ELR (cell line): Measurements from ENCODE around the gene ARHGAP40.
A peak's percentile ranks its signal among the peaks of the same experiment; 100 is the strongest.

Experiments
- DNase-seq: peaks from one replicate; pipeline ENCODE4 v3.0.0-alpha.2; 2015; ENCODE audit warnings: low read depth

The ARHGAP40 gene

DNA sequence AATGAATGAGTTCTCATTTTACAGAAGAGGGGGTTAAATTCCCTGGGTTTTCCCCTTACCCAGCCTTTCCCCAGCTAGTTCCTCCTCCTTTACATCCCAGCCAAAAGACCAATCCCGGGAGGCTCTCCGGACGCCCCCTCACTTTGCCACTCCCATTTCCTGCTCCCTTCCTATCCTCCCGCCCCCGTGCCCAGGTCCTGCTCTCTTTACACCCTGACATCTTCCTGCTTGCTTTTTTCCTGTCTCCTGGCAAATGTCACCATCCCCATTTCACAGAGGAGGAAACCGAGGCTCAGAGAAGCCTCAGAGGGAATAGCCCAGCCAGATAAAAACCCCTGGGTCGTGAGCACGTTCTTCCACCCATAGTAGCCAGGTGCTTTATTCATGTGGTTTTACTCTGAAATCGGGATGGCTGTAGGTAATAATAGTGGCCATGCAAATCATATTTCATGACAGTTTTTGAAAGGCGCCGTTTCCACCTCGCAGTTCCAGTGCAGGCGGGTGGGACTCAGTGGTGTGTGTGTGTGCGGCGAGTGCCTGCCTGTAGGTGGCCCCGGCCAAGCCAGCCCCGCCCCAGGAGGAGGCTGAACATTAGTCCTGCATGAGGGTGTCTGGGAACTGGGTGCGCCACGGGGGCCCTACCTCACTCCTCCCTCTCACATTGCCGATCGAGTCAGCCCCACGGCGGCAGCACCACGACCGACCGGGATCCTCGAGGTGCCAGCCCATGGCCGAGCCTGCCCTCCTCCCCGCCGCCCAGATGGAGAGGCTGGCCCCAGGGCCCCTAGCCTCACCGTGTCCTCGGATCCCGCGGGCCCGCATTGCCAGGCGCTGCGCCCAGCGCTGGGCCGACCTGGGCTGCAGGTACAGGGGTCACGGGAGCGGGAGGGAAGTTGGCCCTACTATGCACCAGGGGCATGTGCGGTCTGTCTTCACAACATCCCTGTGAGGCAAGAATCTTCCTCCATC is at the start of gene ARHGAP40:
Gene ARHGAP40, plus strand, starts transcription at position 594 of the 969 bp plus-strand sequence.
- peak; percentile 68 for DNase-seq

DNA sequence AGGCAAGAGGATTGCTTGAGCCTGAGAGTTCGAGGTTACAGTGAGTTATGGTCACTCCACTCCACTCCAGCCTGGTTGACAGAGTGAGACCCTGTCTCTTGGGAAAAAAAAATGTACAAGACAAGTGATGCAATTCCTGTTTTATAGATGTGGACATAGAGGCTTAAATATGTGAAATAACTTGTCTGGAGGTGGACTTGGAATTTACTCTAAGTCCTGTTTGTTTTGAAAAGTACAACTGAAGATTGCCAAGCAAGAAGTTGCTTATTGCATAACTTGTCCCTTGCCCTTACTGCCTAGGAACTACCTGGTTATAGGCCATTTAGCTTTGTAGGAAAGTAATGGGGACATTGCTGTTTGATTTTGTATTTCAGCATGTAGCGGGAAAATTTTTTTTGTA is 46.6 kb upstream of the ARHGAP40 start:
- DNase-seq = no peak

DNA sequence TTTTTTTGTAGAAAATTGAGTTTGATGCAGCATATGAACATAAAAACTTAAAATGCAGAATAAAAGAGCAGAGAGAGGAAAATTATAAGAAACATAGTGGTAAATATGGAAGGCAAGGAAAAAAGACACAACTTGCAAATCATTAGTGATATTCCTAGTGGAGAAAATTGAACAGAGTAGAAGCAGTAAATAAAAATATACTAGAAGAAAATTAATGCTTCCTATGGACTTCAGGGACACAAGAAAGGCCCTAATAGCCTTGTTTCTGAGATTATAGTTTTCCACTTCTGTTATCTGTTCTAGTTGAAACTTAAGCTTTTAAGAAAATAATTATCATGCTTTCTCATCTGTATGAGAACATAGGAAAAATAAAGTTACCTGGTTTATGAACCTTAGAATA is 46.2 kb upstream of the ARHGAP40 start:
- no peak for DNase-seq

DNA sequence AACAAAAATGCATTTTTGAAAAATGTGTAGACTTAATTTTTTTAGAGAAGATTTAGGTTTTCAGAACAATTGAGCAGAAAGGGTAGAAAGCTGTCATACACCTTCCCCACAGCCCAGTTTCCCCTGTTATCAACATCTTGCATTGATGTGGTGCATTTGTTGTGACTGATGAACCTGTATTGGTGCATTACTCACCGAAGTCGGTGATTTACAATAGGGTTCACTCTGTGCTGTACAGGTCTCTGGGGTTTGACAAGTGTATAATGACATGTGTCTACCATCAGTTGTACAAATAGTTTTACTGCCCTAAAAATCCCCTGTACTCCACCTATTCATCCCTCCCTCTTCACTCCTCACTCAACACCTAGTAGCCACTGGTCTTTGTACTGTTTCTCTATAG is 44.4 kb upstream of the ARHGAP40 start:
- no peak for DNase-seq

DNA sequence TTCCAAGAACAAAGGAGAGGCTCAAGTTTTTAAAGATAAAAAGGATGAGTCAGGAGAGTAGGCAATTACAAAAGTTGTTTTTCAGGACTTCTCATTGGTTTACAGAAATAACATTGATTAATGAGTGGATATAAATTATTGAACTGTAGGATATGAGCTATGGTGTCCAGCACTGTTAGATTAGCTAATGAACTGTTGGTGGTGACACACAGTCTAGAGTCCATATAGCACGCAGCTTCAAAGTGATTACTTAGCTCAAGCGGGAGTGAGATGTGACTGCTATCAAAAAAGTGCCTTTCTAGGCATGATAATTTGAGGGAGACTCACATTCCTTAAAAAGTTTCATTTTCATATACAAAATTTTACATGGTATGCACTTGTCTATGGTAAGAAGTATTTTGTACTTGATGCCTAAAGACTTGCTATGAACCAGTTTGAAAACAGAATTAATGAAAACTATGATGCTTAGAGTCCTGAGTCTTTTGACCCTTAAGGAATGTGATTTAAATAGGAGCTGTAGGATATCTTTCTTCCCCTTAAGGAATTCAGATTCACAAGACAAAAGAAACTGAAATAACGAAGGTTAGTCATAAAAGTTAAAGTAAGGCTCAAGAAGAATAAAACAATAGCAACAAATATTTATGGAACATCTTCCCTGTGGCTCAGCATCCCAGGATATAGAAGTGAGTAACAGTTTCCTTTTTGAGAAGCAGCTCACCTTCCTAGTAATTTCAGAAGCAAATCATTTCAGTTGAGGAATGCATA is 42.8 kb upstream of the ARHGAP40 start:
- DNase-seq = no peak

DNA sequence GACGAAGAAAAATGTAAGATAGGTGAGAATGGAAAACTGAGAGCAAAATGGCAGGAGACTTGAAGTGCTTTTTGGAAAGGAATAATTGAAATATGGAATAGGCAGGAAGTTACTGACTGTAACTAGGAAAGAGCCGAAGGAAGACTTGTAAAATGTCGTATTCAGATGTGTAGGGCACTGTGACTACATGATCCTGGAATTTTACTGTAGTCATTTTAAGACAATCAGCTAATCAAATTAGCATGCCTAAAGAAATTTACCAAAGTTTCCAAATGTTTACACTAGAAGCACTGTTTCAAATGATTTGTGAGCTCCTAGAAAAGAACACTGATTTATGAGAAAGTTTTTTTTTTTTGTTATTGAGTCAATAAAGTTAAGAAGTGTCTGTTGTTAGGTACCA is 41.8 kb upstream of the ARHGAP40 start:
- peak; percentile 22 for DNase-seq

DNA sequence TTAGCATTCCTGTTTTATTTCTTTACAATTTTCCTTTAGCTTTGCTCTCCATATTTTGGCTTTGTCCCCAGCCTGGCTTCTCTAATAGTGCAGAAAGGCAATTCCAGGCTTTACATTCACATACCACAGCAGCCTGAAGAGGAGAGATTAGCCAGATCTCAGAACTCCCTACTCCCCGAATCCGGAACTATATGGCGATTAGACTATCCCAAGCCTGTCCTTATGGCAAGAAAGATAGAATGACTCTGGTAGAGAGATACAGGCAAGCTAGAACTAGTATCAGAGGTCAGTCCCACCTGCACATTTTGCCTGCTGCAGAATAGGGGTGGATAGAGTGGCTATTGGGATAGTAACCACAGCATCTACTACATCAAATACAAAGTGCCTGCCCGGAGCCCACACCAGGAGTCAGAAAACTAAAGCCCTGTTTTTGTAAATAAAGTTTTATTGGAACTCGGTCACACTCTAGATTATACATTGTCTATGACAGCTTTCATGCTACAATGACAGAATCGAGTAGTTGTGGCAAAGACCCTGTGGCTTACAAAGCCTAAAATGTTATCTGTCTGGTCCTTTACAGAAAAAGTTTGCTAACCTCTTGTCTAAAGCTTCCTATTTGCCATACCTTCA is 37.7 kb upstream of the ARHGAP40 start:
- no peak for DNase-seq

DNA sequence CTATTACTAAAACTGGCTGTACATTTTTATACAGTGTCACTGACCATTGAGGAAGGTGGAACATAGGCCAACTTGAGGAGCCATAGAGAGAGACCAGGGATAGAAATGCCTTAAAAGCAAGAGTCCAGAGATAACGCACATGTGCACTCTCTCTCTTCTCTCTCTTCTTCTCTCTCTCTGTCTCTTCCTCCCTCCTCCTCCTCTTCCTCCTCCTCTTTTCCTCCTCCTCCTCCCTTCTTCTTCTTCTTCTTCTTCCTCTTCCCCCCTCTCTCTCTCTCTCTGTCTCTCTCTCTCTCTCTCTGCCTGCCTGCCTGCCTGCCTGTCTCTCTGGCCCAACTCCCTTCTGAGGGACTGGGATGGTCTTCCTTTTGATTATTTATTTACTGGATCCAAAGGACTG is 36.9 kb upstream of the ARHGAP40 start:
- DNase-seq = no peak

DNA sequence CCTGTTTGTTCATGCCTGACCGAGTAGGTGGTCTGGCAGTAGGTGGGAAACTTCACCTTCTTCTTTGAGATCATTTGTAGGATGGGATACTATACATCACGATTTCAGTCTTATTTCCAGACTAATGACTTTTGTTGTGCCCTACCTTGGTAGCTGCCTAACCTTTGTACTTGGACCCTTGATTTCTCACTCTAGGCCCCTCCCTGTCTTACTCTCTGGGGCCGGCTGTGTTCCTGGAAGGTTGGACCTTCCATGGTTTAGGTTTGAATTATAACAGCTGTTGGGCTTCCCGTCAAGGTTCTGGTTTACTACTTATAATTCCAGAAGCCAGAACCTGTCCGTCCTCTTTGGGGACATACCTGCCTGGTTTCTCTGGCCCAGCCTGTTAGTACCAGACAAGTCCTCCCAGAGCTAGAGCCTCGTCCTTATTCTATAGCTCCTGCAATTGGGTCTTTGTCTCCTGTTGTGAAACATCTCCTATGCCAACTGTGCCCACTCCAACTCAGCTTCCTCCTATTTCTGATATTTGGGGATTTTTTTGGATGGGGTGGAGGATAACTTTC is 35.5 kb upstream of the ARHGAP40 start:
- DNase-seq = no peak

DNA sequence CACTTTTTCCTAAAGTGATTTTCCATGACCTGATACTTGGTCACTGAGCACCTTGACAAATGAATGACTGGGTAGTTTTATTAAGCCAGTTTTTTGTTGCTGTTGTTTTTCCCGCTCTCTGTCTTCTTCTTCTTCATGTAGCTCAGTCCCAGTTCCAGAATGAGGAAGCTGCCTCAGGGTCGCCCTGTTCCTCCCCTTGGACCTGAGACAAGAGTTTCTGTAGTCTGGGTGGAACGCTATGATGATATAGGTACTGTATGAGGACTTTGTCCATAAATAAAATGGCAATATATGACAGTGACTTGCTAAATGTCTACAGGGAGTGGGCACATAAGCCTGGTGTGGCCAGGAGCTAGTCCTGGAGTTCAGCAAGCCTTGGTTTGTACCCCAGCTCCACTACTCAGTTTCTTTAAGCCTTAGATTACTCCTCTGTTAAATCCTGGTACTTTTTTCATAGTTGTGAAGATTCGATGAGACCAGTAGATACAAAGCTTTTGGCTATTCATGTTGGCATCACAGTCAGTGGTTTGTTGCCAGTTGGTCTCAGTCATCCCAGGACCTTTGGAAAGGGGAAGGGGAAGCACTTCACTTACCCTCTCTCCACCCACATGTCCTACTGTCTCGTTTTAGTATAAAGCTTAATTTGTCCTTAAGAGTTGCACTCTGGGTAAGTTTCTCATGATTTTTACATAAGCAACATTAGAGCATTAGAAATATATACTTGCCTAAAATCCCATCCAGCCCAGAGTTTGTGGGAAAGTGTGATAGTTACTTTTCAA is 31.7 kb upstream of the ARHGAP40 start:
- DNase-seq = no peak

DNA sequence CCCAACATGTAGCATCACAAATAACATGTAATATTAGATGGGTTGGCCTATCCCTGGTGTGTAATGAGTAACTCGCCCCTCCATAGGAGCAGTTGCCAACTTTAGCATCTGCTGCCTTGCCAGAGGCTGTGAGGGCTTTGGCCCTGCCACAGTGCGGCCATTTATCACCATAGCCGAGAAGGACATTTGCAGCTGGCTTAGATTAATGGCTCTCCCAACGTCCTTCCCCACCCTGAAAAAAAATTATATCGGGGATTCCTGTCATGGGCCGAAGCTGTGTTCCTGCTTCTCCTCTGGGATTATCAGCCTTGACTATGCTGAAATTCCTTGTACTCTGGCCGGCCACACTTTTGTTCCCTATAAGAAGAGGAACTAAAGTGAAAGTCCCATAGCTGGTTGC is 28.2 kb upstream of the ARHGAP40 start:
- no peak for DNase-seq

DNA sequence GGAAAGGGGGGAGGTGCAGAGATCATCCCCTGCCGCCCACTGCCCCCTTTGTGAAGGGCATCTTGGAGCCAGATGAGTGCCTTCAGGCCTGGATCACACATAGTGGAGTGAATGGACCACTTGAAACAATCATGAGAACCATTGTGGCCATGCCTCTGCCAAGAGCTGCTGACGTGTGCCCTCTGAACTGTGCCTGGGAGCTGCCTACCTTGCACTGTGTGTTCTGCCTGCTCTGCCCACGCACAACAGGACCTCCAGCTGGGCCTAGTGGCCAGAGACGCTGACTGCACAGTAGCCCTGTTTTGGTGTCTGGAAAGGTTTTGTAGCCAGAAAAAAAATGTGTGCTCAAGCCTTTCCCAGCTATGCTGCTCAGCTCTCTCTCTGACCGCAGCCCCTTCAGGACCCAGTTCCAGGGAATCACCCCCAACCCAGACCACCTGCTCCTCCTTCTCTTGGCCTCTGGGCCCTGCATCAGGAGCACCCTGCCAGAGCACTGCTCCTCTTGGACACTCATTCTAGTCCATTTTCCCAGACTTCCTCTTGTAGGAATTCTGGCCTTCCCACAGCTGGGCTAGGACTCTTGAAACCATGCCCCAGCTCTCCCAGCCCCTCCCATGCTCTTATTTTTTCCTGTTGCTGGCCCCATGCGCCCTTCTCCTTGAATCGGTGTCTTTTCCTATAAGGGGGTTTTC is 22.2 kb upstream of the ARHGAP40 start:
- no peak for DNase-seq

DNA sequence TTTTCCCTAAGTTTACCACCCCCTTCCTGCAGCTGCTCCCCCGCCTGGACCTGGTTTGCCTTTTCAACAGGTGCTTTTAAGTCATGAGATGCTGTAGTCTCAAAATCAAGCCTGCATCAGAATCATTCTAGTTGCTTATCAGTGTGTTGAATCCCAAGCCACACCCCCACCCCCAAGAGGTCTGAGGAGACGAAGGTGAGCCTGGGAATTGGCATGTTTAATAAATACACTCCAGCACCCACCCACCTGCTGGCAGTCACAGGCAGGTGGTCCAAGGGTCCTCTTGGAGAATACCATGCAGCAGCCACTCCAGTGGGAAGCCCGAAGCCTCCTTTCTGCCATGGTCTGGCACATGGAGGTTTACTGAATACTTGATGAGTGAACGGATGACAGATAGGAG is 21.7 kb upstream of the ARHGAP40 start:
- DNase-seq = no peak

DNA sequence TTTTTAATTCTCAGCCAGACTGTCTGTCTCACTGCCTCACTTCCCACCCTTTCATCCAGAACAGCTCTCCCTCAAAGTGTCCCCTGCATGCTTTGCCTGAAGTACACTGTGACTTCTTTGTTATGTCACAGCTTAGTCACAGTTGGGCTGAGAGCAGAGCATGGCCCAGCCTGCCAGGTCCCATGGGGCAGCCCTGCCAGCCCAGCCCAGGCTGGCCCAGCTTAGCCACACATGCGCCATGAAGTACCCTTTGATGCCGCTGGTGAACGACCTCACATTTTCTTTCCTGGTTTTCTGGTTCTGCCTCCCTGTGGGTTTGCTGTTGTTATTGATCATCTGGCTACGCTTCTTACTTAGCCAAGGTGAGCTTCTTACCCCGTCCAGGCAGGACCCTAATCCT is 20.6 kb upstream of the ARHGAP40 start, which contains the start of gene ADIG:
Gene ADIG, plus strand, starts transcription at position 185 of the 400 bp plus-strand sequence. Its CDS starts 54 bp downstream, at position 239.
- no peak for DNase-seq

DNA sequence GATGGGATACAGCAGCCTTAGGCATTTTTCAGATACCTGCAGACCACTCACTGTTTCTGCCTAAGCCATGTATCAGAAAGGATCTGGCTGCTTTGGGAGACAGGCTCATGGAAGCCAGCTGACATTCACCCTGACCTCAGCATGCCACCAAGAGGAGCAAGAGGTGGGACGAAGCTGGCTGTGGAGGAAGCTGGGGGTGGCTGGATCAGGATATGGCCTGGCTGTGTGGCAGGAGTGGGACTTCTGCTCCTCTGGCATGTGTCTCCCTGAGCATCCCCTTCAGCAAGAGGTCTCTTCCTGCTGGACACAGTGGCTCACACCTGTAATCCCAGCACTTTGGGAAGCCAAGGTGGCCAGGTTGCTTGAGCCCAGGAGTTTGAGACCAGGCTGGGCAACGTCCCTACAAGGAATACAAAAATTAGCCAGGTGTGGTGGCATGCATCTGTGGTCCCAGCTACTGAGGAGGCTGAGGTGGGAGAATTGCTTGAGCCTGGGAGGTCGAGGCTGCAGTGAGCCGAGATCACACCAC is 19.7 kb upstream of the ARHGAP40 start:
- DNase-seq = no peak

DNA sequence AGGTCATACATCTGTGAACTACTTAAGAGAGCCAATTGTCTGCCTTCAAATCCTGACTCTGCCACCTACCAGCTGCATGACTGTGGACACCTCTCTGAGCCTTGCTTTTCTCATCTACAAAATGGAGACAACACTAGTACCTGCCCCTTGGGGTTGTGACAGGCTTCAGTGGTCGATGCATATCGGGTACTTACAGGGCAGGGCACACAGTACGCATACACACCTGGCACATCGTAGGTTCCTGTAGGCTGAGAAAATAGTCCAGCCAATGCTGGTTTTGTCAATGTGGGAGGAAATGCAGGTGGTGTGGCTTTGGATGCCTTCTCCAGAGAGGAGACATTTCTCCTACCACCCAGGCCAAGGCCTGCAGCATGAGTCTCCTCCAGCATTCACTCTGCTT is 18.3 kb upstream of the ARHGAP40 start:
- no peak for DNase-seq

DNA sequence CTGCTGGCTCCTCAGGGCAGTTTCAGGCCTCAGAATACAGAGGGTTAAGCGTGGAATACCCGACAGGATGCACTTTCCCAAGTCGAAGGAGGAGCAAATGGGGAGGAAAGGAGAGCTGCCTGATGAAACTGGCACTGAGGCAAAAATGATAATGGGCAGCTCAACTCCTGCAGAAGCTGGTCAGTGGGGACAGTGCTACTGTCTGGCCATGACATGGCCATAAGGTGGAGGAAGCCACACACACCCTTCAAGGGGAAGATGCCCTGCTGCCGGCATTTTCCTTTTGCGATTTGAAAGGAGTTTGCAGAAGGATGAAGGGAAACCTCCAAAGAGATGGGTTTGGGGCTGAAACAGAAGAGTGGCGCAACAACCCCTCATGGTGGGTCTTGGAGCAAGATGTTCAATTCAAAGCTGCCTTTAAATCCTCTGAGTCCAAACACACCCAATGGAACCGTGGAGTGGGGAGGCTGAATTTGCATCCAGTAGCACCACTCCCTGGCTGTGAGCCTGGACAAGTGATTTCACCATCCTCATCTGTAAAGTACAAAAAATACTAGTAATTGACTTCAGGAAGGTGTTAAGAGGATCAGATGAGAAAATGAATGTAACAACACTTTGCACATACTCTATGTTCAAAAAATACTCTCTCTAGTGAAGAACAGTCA is 17.4 kb upstream of the ARHGAP40 start:
- no peak for DNase-seq

DNA sequence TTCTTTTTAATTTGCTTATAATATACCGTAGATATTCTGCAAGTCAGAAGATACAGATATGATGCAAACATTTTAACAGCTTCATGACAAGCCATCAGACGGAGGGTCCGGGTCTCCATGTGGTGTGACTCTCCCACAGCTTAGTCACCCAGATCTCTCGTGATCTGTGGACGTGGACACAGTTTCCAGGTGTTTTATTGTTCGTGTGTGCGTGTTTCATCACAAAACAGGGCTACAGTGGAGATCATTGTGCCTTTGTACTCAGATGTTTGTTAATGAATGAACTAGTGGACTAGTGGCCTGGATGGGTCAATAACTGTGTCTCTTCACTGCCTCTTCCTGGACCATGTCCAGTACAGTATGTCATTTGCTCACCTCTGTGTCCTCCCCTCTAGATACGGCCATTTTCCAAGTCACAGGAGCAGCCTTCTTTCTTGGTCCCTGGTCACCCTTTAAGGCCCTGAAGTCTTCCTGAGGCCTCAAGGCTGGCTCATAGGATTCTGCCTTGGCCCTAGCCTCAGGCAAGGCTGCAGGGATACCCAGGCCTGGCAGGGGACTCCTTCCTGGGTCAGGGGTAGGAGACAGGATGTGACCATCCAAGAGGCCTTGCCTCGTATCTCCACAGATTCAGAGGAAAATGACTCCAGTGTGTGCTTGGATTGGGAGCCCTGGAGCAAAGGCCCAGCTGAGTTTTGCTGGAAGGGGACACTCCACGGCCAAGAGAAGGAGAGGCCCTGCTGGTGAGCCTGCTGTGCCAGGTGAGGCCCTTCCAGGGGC is 16.0 kb upstream of the ARHGAP40 start:
- DNase-seq = no peak

DNA sequence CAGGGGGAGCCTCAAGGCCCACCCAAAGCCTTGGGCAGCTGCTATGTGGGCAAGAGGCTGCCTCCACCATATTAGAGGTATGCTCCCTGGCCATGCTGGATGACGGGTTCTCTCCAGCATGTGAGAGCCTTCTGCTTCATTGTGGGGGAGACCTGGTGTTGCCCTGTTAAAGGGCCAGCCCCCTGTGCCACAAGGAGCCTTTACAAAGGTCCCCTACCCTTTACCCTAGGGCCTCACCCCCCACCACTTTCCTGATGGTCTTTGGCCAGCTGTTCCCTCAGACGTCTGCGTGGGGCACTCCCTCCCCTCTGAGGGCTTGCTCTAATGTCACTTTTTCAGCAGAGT is 15.5 kb upstream of the ARHGAP40 start:
- DNase-seq = no peak
